Superior temporal gyrus (tissue), 1 donor: ENCODE measurements around the gene SMCHD1.

Experiments used
- DNase-seq: peaks from one replicate; pipeline ENCODE4 v3.0.0-alpha.2; 2016; ENCODE audit errors: extremely low spot score

Gene SMCHD1

GRCh38 chr18:2655178-2655953 is at the start of gene SMCHD1:
Gene SMCHD1 (plus strand): TSS chr18:2655726. CDS start chr18:2656076, 350 bp downstream.
- peak; percentile 86 for DNase-seq

DNA sequence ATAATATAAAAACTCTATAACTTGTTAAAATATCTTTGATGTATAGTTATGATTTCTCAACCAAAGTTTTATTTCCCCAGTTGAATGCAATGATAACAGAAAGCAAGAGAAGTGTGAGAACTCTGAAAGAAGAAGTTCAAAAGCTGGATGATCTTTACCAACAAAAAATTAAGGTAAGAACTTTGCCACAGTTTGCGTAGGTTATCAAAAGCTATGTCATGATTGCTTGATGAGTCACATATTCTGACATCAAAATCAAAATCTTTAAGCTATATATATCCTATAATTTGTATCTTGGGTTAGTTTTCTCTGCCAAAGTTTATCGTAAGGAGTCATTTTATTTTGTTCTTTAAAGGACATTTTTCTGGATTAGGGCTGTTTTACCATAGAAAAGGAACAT is 49.2 kb upstream of the SMCHD1 start:
- DNase-seq = no peak

- DNase-seq = no peak
Observed at GRCh38 chr18:2609604-2610003, 45.9 kb upstream of the SMCHD1 start.

GRCh38 chr18:2610549-2610948 is 45.0 kb upstream of the SMCHD1 start:
- DNase-seq = no peak

GRCh38 chr18:2612996-2613395 is 42.5 kb upstream of the SMCHD1 start:
- no peak for DNase-seq

DNA sequence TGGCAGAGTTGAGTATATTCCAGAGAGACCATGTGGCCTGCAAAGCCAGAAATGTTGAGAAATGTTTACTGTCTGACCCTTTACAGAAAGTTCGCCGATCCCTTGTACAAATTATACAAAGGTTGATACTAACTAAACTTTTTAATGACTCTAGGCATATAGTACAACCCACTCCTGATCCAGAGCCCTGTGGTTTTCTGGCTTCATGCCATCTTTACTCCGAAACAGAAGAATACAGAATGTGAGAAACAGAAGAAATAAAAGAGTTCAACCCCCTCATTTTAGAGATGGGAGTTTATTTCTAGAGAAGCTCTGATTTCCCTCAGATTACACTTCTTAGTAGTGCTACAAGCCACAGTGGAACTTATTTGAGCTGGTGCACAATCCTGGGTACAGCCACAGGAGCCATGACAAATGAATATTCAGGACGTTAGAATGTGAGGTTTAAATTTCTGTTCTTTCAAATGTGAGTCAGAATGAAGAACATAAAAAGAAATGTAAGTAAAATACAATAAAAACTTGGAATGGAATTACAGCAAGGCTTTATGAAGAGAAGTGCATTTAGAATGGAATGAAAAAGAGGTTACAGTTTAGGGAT is 38.0 kb upstream of the SMCHD1 start:
- no peak for DNase-seq

DNA sequence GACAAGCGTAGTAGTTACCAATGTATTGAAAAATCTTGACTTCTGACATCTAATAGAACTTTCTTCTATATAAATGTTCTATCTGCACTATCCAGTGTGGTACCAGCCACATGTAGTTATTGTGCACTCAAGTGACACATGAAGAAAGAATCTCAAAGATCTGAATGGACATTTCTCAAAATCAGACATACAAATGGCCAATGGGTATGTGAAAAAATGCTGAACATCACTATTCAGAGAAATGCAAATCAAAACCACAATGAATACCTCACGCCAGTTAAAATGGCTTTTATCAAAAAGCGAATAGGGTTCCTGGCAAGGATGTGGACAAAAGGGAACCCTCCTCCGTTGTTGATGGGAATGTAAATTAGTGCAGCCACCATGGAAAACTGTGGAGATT is 37.5 kb upstream of the SMCHD1 start:
- DNase-seq = no peak

DNA sequence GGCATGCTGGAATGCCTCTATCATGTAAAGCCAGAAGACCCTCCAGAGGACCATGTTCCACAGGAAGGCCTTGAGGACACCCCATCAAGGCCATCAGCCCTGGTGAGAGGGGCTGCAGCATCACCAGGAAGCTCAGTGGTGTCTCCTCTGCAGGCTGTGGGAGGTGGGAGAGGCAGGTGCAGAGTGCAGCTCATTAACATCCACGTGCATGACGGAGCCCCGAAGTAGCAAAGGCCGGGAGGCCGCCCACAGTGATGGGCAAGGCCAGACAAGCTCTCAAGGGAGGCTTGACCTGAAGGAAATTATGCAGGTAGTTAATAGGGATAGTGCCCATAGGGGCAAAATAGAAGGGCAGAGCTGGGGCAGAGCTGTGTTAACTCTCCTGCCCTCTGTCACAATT is 30.3 kb upstream of the SMCHD1 start:
- no peak for DNase-seq

DNA sequence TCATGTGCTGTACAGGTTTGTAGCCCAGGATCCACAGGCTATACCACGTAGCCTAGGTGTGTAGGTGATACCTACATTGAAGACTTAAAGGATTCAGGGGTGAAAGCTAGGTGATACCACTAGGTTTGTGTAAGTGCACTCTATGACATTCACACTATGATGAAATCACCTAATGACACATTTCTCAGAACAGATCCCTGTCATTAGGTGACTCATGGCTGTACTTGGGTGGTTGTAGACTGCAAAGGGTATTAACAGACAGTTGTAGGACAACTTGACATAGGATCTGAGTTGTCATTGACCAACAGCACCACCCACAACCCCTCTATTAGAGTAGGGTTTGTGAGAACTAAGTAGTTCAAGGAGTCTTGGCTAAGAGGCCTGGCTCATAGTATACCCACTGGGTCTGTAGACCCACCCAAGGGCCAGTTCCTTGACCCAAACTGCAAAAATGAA is 27.7 kb upstream of the SMCHD1 start:
- DNase-seq = no peak

GRCh38 chr18:2629003-2629402 is 26.5 kb upstream of the SMCHD1 start:
- no peak for DNase-seq

DNA sequence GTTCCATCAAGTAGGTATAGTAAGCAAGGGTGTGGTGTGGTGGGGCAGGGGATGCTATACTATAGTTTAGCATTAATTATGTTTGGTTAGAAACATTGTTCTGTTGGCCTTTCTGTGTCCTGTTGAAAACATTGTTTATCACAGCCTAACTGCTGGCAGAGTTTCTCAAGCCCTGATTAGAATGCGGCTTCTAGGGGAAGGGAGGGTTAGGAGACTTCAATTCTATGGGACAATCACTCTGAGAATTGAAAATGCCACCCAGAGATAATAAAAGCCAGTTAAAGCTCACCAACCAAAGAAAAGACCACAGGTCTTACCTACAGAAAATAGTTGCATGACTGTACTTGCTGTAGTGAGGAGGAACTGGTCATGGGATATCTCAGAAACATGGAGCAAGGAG is 19.9 kb upstream of the SMCHD1 start:
- DNase-seq = no peak

- DNase-seq = no peak
Observed at GRCh38 chr18:2636126-2636631, 19.3 kb upstream of the SMCHD1 start.

DNA sequence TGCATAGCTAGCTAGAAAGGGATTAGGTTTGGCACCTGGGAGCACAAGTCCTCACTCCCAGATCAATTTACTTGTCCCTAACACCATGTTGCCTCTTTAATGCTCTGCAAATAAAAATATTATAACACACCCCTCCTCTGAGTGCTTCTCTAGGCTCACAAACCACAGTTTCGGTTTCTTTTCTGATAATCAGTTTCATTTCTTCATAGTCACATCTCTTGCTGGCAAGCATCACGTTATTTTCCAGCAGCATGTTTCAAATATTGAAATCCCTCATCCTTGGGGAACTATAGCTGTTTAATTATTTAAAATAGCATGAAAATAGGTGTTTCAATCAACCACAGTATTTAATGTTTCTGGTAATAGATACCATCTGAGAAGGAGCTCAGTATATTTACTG is 13.9 kb upstream of the SMCHD1 start:
- DNase-seq = no peak

DNA sequence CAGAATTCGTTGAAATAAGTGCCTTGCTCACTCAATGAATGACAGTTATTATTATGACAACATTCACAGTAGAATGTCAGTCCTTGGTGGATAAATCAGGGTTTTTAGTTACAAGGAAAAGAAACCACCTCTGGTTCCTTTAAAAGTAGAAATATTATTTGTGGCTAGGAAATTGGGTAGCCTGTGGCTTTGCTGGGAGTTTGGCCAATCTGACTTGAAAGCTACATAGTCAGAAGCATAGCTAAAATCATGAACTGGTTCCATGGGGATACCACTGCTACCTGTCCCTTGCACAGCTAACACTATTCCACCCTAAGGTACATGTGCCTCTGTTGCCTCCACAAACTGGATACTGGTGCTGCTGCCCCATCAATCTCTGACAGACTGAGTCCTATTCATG is 12.8 kb upstream of the SMCHD1 start:
- DNase-seq = no peak

GRCh38 chr18:2644535-2644934 is 11.0 kb upstream of the SMCHD1 start:
- DNase-seq = no peak

DNA sequence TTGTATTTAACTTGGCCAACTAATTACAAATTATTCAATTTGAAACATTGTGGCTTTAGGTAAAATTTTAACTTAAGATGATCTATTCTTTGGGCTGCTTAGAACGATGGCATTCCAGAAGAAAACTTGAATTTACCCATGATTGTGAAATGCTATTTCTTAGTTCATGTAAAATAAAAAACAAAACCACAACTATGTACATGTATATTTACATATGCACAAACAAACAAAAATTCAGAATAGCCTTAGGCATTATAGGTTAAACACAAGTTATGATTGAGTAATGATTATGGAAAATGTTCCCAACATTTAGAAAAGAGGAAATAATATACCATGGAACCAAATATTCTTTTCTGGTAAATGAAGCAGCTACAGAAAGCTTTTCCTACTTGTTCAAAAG is 3.5 kb upstream of the SMCHD1 start:
- DNase-seq = no peak

- DNase-seq = no peak
Observed at GRCh38 chr18:2653467-2653866, 2.1 kb upstream of the SMCHD1 start.

DNA sequence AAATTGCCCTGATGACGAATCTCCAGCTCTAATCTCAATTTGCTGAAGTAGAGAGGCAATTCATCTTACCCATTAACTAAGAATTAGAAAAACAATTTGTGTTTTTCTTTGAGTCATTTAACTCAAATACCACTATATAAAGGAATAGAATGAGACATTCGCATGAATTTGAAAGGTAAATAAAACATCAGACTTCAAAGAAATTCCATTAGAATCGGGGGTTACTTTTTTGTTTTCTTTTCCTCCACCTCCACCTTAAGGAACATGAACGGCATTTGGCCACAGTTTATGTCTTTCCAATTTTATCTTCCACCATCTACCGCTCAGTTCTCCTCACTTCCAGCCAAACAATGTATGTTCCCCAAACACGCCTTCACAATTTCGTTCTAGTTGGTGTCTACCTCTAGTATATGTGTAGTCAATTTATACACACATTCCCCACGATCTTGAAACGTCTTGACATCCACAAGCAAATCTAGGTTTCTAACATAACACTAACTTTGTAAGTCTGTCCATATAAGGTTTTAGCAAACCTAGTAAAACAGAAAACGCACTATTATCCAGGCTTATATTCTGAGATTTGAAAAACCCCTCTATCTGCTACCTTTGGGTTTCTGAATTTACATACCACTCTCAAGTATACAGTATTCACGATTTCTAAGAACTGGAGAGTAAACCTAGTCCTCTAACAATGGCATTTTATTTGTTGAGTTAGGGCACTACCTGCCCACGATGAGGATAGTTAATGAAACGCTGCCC is 1.2 kb upstream of the SMCHD1 start:
- DNase-seq = peak; percentile 47

- no peak for DNase-seq
Observed at GRCh38 chr18:2654928-2655177, 673 bp upstream of the SMCHD1 start.

- no peak for DNase-seq
Observed at GRCh38 chr18:2655954-2656236, 369 bp downstream of the SMCHD1 start.

- no peak for DNase-seq
Observed at GRCh38 chr18:2656237-2656980, 883 bp downstream of the SMCHD1 start.

DNA sequence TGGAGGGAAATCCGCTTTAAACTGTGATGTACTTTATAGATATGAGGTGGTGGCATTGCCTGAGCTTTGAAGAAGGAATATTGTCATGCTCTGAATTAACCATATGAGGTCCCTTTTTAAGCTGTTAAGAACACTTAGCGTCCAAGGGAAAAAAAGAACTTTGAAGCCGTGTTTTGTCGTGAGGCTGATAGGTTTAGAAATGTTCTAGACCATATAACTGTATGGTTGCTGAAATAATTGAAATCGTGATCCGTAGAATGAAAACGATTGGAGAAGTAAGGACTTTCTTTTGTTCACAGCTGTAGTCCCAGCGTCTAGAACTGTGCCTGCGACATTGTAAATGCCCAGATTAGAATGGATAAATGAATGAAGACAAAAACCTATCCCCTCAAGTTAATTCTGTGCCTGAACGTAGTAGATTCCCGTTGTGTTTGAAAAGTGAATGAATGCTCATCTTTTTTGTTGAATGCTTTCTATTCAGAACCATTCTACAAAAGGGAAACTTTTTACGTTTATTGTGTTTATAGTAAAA is 1.5 kb downstream of the SMCHD1 start:
- no peak for DNase-seq
